Effector CD8-positive, alpha-beta T cell (primary cell): ENCODE data around the gene CCDC177.

Experiments
- DNase-seq: peaks from one replicate; lab custom pipeline; 2025; lab: John Stamatoyannopoulos, UW

CCDC177 gene

DNA sequence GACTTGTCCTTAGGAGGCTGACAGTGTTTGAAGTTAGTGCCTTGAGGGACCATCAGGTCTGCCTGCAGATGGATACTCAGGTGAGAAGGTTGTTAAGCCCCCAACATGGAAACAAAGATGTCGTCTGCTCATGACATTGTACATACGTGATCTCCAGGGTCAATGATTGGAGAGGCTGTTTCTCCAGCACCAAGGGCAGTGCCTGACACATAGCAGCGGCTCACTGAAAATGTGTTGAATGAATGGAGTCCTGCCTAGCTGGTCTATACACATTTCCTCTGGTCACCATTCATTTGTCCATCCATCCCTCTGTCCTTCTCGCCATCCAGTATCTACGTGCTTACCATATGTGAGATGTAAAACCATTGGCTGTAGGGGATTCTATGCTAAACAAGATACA lies 7.1 kb downstream of the CCDC177 start:
- no peak for DNase-seq

- no peak for DNase-seq
These were observed 12.8 kb downstream of the CCDC177 start for GRCh38 chr14:69561893-69562292.

GRCh38 chr14:69560826-69561225 lies 13.8 kb downstream of the CCDC177 start:
- DNase-seq: no peak

DNA sequence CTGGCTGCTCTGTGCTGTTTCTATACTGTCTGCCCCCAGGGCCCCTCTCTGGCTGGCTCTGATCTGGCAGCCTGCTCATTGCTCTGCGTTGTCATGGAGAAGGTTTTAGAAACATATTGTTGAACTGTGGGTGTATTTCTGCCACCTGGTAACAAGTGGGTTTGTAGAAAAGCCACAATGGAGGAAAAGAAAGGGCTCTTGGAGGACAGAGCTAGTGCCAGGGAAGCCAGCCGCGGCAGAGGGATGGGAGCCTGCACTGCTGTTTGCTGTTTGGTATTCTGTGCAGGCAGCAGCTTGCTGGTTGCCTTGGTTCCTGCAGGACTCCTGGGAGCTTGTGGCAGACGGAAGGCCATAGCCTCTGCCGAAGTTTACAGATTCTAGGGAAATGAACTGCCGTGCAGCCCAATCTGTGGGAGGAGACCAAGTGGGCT lies 15.1 kb downstream of the CCDC177 start:
- no peak for DNase-seq

DNA sequence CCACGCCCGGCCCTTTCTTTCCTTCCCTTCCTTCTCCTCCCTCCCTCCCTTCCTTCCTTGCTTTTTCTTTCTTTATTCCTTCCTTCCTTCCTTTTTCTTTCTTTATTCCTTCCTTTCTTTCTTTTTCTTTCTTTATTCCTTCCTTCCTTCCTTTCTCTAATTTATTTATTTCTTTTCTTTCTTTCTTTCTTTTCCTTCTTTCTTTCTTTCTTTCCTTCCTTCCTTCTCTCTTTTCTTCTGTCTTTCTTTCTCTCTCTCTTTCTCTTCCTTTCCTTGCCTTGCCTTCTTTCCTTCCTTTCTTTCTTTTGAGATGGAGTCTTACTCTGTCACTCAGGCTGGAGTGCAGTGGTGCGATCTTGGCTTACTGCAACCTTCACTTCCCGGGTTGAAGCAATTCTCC lies 15.9 kb downstream of the CCDC177 start:
- no peak for DNase-seq

- no peak for DNase-seq
These were observed 20.2 kb downstream of the CCDC177 start for GRCh38 chr14:69554500-69554899.

DNA sequence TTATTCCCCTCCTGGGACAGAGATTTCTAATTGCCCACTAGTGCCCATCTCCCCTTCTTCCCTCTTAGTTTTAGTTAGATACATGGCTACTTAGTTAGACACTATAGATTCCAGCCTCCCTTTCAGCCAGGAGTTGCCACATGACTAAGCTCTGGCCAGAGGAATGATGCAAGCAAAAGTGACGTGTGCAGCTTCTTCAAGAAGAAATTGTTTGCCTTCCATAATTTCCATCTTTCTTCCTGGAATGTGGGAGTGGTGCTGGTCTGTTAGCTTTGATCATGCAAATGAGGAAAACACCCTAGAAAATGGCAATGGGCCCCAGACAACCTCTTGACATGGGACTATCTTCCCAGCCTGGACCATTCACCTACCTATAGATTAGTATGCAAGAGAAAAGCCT lies 21.4 kb downstream of the CCDC177 start:
- DNase-seq: no peak

DNA sequence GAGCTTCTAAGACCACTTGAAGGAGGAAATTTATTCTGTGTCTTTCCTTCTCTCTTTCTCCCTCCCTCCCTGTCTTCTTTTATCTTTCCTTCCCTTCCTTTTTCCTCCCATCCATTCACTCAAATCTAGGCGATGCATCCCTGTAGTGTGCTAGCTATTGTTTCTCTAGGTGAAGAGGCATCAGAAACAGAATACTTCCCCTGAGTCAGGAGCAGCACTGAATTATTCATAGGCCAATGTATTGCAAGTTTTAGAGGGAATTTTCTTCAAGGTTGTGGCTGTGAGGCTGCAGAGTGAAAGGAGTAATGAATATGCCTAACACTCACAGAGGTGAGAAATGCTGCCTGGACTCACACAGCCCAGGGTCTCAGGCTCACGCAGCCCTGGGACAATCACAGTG lies 23.2 kb downstream of the CCDC177 start:
- DNase-seq: no peak

GRCh38 chr14:69548566-69548965 lies 26.1 kb downstream of the CCDC177 start:
- DNase-seq: no peak

DNA sequence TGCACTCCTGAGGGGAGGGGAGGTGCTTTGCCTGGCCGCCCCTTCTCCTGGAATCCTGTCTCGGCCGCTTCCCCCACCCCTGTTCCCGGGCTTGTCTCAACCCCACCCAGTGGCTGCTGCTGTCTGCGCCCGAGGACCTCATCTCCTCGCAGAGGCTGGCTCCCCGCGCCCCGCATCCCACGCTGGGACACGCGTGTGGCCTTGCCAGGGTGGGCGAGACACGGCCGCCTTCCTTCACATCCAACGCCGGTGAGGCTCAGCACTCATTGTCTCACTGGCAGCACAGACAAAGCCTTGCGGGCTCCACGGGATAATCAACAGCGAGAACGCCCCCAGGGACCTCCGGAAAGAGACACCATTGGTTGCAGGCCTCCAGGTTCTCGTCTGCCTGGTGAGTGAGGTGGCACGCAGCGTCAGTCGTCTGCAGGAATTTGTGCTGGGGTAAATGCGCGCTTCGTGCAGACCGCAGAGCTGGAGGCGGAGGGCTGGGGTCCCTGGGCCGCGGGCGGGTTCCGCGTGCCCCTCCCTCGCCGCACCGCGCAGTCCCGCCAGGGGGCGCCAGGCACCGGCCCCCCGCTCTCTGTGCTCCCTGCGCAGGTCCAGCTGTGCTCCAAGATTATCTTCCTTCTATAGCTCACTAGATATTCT lies 26.8 kb downstream of the CCDC177 start:
- DNase-seq: no peak

- no peak for DNase-seq
These were observed 31.1 kb downstream of the CCDC177 start for GRCh38 chr14:69543341-69544115.

- no peak for DNase-seq
These were observed 32.4 kb downstream of the CCDC177 start for GRCh38 chr14:69542311-69542710.

GRCh38 chr14:69540654-69541335 lies 33.9 kb downstream of the CCDC177 start:
- DNase-seq: no peak

- no peak for DNase-seq
These were observed 34.9 kb downstream of the CCDC177 start for GRCh38 chr14:69539631-69540410.

- DNase-seq: no peak
These were observed 35.9 kb downstream of the CCDC177 start for GRCh38 chr14:69538766-69539165.

GRCh38 chr14:69537900-69538299 lies 36.8 kb downstream of the CCDC177 start:
- DNase-seq: no peak

DNA sequence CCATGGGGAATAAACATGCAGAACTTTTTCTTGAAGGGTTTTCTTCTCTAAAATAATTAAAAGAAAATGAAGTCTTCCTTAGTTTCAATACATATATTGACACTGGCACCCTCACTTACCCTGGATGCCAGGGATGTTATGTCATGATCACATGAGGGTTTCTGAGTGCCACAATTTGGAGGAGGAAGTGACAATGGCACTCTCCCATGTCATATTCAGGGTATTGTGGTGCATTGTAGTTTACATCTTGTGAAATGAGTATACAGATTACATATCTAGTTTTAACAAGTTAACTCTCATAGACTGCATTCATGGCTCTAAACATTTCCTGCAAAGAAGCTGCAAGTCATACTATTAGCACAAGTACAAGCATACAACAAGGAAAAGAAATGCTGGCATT lies 37.7 kb downstream of the CCDC177 start:
- no peak for DNase-seq

- no peak for DNase-seq
These were observed 39.3 kb downstream of the CCDC177 start for GRCh38 chr14:69535230-69535848.

DNA sequence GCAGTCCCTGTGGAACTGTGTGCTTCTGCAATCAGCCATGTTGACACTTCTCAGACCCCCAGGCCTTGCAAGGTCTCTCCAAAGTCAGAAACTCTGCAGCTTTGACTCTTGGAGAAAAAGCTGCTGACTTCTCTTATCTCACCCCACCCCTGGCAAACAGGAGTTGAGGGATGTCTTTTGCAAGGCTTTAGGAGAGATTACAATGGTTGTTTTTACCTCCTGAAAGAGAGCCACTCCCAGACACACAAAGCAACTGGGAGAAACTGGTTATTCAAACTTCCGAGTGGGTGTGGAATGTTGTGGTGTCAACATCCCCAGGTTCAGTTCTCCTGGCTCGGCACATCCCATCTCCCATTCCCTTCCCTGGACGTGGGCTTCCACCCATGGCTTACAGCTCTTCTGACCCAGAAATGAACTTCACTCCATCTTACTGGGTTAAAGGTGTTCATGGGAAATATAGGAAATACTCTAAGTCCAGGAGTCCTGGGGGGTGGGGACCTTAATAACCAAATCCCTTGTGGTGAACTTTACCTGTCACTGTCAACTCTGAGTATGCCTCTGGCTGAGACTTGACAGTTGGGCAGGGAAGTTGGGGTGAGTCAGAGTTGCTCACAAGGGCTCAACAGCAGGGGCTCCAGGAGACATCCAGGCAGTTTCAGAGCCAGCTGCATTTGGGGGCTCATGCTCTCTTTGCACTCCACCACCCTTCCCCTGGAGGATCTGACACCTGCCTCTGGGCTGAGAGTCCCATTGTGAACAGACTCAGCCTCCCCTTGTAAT lies 41.9 kb downstream of the CCDC177 start:
- DNase-seq: no peak

- DNase-seq: no peak
These were observed 43.5 kb downstream of the CCDC177 start for GRCh38 chr14:69531135-69531534.

DNA sequence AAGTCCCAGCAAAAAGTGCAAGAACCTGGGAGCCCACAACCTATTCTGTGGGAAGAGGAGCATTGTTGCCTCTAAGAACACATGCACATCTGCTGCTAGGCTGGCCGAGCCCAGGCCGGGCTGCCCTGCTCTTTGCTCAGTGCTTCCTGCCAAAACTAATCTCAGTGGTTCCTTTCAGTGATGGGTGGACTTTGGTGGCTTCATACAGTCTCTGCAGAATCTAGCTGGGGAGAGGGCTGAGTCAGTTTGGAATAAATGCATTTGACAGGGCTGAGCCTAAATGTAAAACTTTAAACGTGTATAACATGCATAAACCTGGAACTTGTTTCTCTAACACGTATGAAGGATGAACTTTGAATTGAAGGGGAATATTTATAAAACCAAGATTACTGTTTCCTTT lies 44.6 kb downstream of the CCDC177 start:
- no peak for DNase-seq
